Osteoblast (primary cell): Measurements from ENCODE around the gene CDA. TPM values are rescaled to one million over a fixed set of nuclear protein-coding genes. Genes with fewer than 3 reads are reported as not detected.
A peak's percentile ranks its signal among the peaks of the same experiment; 100 is the strongest.

Experiments
- DNase-seq: peaks from one replicate; pipeline ENCODE4 v3.0.0; 2011; ENCODE audit warnings: low spot score, mixed read lengths; ENCODE audit not compliant: insufficient read length; ENCODE audit errors: missing footprints
- H2AFZ ChIP-seq: 2 replicates; pipeline ENCODE4 v1.6.0; 2011; ENCODE audit warnings: mild to moderate bottlenecking, low read length
- H3K27ac ChIP-seq: 2 replicates; pipeline ENCODE4 v1.5.1; 2011; ENCODE audit warnings: mild to moderate bottlenecking, low read depth, low read length, moderate library complexity
- H3K27me3 ChIP-seq: 2 replicates; pipeline ENCODE4 v1.6.0; 2012; ENCODE audit warnings: mild to moderate bottlenecking, control low read depth, inconsistent platforms, low read length, moderate library complexity; ENCODE audit not compliant: insufficient read depth
- H3K36me3 ChIP-seq: 2 replicates; pipeline ENCODE4 v1.5.1; 2011; ENCODE audit warnings: mild to moderate bottlenecking, low read length, control low read depth, moderate library complexity; ENCODE audit not compliant: insufficient read depth
- H3K4me1 ChIP-seq: 2 replicates; pipeline ENCODE4 v1.5.1; 2011; ENCODE audit warnings: mild to moderate bottlenecking, low read length, control low read depth, moderate library complexity; ENCODE audit not compliant: insufficient read depth
- H3K4me2 ChIP-seq: 2 replicates; pipeline ENCODE4 v1.6.0; 2011; ENCODE audit warnings: mild to moderate bottlenecking, low read length; ENCODE audit not compliant: insufficient read depth
- H3K4me3 ChIP-seq: fragments of 200-600 bp; sonication (generic); 3 replicates; pipeline ENCODE4 v1.5.1; 2012; ENCODE audit warnings: mild to moderate bottlenecking, low read length, inconsistent platforms; ENCODE audit not compliant: insufficient read depth
- H3K79me2 ChIP-seq: 2 replicates; pipeline ENCODE4 v1.6.0; 2012; ENCODE audit warnings: mild to moderate bottlenecking, low read length, control low read depth, inconsistent platforms; ENCODE audit not compliant: insufficient read depth
- H3K9me3 ChIP-seq: 2 replicates; pipeline ENCODE4 v1.5.1; 2011; ENCODE audit warnings: low read depth, low read length, control low read depth
- H4K20me1 ChIP-seq: 2 replicates; pipeline ENCODE4 v1.6.0; 2012; ENCODE audit warnings: mild to moderate bottlenecking, low read length, control low read depth; ENCODE audit not compliant: insufficient read depth
- total RNA-seq: library from RNA; depleted of rRNA; stranded (reverse); fragments of >200 nt; gene quantifications from 2 replicates; pipeline ENCODE4 v1.2.3, GENCODE V29; 2012
- TF ChIP-seq, protein P1 (sequence below): IDR thresholded peaks from 2 replicates; pipeline ENCODE4 v1.5.1; 2011; ENCODE audit warnings: mild to moderate bottlenecking, low read depth, low read length, moderate library complexity; ENCODE audit errors: extremely low read depth

The CDA gene
- total RNA-seq, 1 donor = 1.1 TPM

DNA sequence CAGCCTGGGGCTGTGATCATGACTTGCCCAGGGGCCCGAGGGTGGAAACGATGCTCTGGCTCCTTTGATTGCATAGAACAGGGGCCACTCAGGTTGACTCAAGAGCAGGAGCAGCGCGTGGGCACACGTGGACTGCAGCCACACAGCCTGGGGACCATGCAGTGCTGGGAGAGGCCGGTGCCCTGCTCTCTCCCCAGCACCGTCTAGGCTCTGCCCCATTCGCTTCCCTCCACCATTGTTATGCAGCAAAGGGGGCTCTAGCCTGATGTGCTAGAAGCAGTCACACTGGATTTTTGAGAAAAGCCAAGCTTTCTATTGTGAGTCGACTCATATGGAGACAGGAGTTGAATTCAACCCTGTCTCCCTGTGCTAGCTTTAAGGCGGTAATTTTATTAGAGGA, 53.1 kb downstream of the CDA start:
- Histone ChIP-seq H3K9me3 (no peaks in the 10 kb centered on the region), H3K27ac (no peak overlapping the region), H3K27me3 (no peaks in the 10 kb centered on the region), H3K4me1 (no peaks in the 10 kb centered on the region), H3K4me3 (no peak overlapping the region), H3K36me3 (peaks cover 56% of the 10 kb centered on the region), H3K4me2 (no peak overlapping the region), H2AFZ (no peak overlapping the region), H4K20me1 (peaks cover 10% of the 10 kb centered on the region), H3K79me2 (peaks cover under 1% of the 10 kb centered on the region)
- TF ChIP-seq, protein P1, sequence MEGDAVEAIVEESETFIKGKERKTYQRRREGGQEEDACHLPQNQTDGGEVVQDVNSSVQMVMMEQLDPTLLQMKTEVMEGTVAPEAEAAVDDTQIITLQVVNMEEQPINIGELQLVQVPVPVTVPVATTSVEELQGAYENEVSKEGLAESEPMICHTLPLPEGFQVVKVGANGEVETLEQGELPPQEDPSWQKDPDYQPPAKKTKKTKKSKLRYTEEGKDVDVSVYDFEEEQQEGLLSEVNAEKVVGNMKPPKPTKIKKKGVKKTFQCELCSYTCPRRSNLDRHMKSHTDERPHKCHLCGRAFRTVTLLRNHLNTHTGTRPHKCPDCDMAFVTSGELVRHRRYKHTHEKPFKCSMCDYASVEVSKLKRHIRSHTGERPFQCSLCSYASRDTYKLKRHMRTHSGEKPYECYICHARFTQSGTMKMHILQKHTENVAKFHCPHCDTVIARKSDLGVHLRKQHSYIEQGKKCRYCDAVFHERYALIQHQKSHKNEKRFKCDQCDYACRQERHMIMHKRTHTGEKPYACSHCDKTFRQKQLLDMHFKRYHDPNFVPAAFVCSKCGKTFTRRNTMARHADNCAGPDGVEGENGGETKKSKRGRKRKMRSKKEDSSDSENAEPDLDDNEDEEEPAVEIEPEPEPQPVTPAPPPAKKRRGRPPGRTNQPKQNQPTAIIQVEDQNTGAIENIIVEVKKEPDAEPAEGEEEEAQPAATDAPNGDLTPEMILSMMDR = no peak
- peak; percentile 21 for DNase-seq

DNA sequence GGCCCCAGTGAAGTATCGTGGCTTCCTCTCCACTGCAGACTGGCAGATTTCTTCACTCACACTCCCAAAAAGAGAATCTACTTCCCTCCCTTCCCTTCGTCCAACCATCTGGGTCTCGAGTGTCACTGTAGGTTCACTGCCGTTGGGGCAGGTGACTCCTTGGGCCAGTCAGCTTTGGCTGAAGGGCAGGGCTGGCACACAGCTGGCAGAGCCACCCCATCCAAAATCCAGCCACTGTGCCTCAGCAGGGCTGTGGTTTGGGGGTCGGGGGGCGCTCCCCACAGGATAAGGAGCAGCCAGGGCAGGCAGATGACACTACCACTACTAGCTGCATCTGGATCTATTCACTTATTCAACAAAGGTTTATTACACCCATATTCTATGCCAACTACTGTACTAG, 54.2 kb downstream of the CDA start:
- Histone ChIP-seq H3K4me3 (no peak overlapping the region), H3K79me2 (no peaks in the 10 kb centered on the region), H3K27ac (no peak overlapping the region), H3K27me3 (no peaks in the 10 kb centered on the region), H4K20me1 (peaks cover 7% of the 10 kb centered on the region), H3K36me3 (peaks cover 55% of the 10 kb centered on the region), H3K4me2 (no peak overlapping the region), H2AFZ (no peak overlapping the region), H3K4me1 (no peaks in the 10 kb centered on the region), H3K9me3 (no peaks in the 10 kb centered on the region)
- TF ChIP-seq, protein P1 = no peak
- DNase-seq = no peak

DNA sequence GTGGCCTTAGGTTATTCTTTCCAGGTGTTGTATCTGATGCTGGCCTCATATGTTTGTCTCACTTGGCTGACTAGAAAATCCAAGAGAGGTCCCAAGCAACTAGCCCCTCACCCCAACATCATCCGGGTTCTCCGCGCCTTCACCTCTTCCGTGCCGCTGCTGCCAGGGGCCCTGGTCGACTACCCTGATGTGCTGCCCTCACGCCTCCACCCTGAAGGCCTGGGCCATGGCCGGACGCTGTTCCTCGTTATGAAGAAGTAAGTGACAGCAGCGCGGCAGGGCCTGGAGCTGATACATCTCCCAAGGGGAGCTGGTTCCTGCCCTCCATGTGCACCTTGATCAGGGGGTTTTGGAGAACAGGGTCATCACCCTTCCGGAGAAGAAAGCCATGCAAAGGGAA, 55.5 kb downstream of the CDA start:
- no peak overlapping the region for H3K27ac ChIP-seq
- TF ChIP-seq, protein P1 = no peak
- H3K4me2 ChIP-seq = no peak overlapping the region
- no peaks in the 10 kb centered on the region for H3K4me1 ChIP-seq
- H3K36me3 ChIP-seq = peaks cover 61% of the 10 kb centered on the region
- H3K9me3 ChIP-seq = no peaks in the 10 kb centered on the region
- DNase-seq = peak; percentile 59
- H3K27me3 ChIP-seq = no peaks in the 10 kb centered on the region
- H4K20me1 ChIP-seq = peaks cover 7% of the 10 kb centered on the region
- no peaks in the 10 kb centered on the region for H3K79me2 ChIP-seq
- H3K4me3 ChIP-seq = no peak overlapping the region
- no peak overlapping the region for H2AFZ ChIP-seq

DNA sequence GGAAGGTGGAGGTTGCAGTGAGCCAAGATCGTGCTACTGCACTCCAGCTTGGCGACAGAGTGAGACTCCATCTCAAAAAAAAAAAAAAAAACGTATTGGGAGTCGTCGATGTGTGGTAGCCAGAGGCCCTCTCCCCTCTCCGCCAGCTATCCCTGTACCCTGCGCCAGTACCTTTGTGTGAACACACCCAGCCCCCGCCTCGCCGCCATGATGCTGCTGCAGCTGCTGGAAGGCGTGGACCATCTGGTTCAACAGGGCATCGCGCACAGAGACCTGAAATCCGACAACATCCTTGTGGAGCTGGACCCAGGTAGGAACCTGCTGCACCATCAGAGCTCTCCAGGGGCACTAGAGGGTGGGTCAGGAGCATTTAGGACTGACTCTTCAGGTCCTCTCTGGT, 56.5 kb downstream of the CDA start:
- no peaks in the 10 kb centered on the region for H3K4me1 ChIP-seq
- no peaks in the 10 kb centered on the region for H3K27me3 ChIP-seq
- no peak overlapping the region for H3K27ac ChIP-seq
- H3K36me3 ChIP-seq = peaks cover 63% of the 10 kb centered on the region
- H4K20me1 ChIP-seq = peaks cover 4% of the 10 kb centered on the region
- H3K4me2 ChIP-seq = no peak overlapping the region
- peak; percentile 42 for DNase-seq
- no peaks in the 10 kb centered on the region for H3K79me2 ChIP-seq
- no peaks in the 10 kb centered on the region for H3K9me3 ChIP-seq
- H2AFZ ChIP-seq = no peak overlapping the region
- TF ChIP-seq, protein P1 = no peak
- no peak overlapping the region for H3K4me3 ChIP-seq
